IMR-90 (cell line): ENCODE results near the gene CD300LD. TPM values are rescaled to one million over a fixed set of nuclear protein-coding genes. Genes with fewer than 3 reads are reported as not detected.

Experiments
- ATAC-seq: fragments of 200-7000 bp; cut with Tn5 transposase; 2 replicates; pipeline ENCODE4 v1.9.1; 2020; ENCODE audit warnings: low read depth, mild to moderate bottlenecking, moderate library complexity
- BruUV-seq: library from RNA; stranded (reverse); fragments of 400-500 nt; replicated peaks from 2 replicates; lab custom pipeline; 2021; lab: Mats Ljungman, UMichigan
- CTCF ChIA-PET: fragments of 300-600 bp; formaldehyde crosslinking; extraction: SDS; loops from one replicate; lab custom pipeline; 2021; ENCODE audit warnings: antibody characterized with exemption; lab: Yijun Ruan, JAX
- POLR2A ChIA-PET: fragments of 300-600 bp; sonication (Branson Sonifier 250); formaldehyde crosslinking; loops from one replicate; lab custom pipeline; 2022; ENCODE audit warnings: antibody characterized with exemption; ENCODE audit not compliant: unreplicated experiment; lab: Charles Lee
- DNase-seq: peaks from one replicate; pipeline ENCODE4 v3.0.0; 2013
- H2AFZ ChIP-seq: replicated peaks from 2 replicates; pipeline ENCODE3; 2013; ENCODE audit warnings: low read length, mild to moderate bottlenecking; ENCODE audit not compliant: poor library complexity
- H2AK5ac ChIP-seq: 2 replicates; pipeline ENCODE4 v1.6.1; 2013; ENCODE audit warnings: low read depth, low read length, inconsistent platforms
- H2AK9ac ChIP-seq: replicated peaks from 2 replicates; pipeline ENCODE3; 2013; ENCODE audit warnings: mild to moderate bottlenecking, low read depth, low read length, moderate library complexity; ENCODE audit not compliant: poor library complexity
- H2BK120ac ChIP-seq: 2 replicates; pipeline ENCODE4 v1.6.1; 2013; ENCODE audit warnings: low read depth, low read length, inconsistent platforms
- H2BK15ac ChIP-seq: 3 replicates; pipeline ENCODE4 v1.6.1; 2013; ENCODE audit warnings: low read depth, low read length, inconsistent platforms
- H2BK20ac ChIP-seq: 2 replicates; pipeline ENCODE4 v1.6.1; 2013; ENCODE audit warnings: low read depth, mild to moderate bottlenecking, inconsistent platforms, low read length, moderate library complexity
- H2BK5ac ChIP-seq: 2 replicates; pipeline ENCODE4 v1.6.1; 2013; ENCODE audit warnings: mild to moderate bottlenecking, low read depth, low read length, inconsistent platforms; ENCODE audit not compliant: poor library complexity, severe bottlenecking
- H3K14ac ChIP-seq: replicated peaks from 2 replicates; pipeline ENCODE4 v1.6.1; 2013; ENCODE audit warnings: low read depth, low read length, inconsistent platforms
- H3K18ac ChIP-seq: 2 replicates; pipeline ENCODE4 v1.6.1; 2013; ENCODE audit warnings: low read depth, low read length, control low read depth
- H3K23ac ChIP-seq: 2 replicates; pipeline ENCODE4 v1.6.1; 2013; ENCODE audit warnings: low read depth, low read length, inconsistent platforms
- H3K27ac ChIP-seq: 2 replicates; pipeline ENCODE4 v1.5.1; 2013; ENCODE audit warnings: mild to moderate bottlenecking, control low read depth, low read length; ENCODE audit not compliant: insufficient read depth
- H3K27me3 ChIP-seq: 2 replicates; pipeline ENCODE4 v1.6.1; 2013; ENCODE audit warnings: low read length; ENCODE audit not compliant: control insufficient read depth, insufficient read depth
- H3K36me3 ChIP-seq: 2 replicates; pipeline ENCODE4 v1.6.1; 2013; ENCODE audit warnings: low read length, mixed read lengths; ENCODE audit not compliant: control insufficient read depth, insufficient read depth
- H3K4ac ChIP-seq: 2 replicates; pipeline ENCODE4 v1.6.1; 2013; ENCODE audit warnings: low read depth, low read length, inconsistent platforms
- H3K4me1 ChIP-seq: 2 replicates; pipeline ENCODE4 v1.6.1; 2013; ENCODE audit warnings: low read length, mixed read lengths; ENCODE audit not compliant: control insufficient read depth, insufficient read depth
- H3K4me2 ChIP-seq: 2 replicates; pipeline ENCODE4 v1.6.1; 2013; ENCODE audit warnings: low read depth, mild to moderate bottlenecking, control low read depth, low read length, moderate library complexity
- H3K4me3 ChIP-seq: 2 replicates; pipeline ENCODE4 v1.5.1; 2013; ENCODE audit warnings: low read depth, mild to moderate bottlenecking, control low read depth, low read length, moderate library complexity; ENCODE audit not compliant: insufficient read depth
- H3K56ac ChIP-seq: 2 replicates; pipeline ENCODE4 v1.6.1; 2013; ENCODE audit warnings: low read length, inconsistent platforms; ENCODE audit not compliant: insufficient read depth; ENCODE audit errors: extremely low read depth
- H3K79me1 ChIP-seq, 2 experiments: 2 replicates each; pipeline ENCODE4 v1.6.1; 2013; ENCODE audit warnings: low read length in 2 of 2, inconsistent platforms in 1 of 2, low read depth in 1 of 2
- H3K9ac ChIP-seq: 2 replicates; pipeline ENCODE4 v1.6.1; 2013; ENCODE audit warnings: low read depth, low read length, control low read depth
- H3K9me1 ChIP-seq: 2 replicates; pipeline ENCODE4 v1.6.1; 2013; ENCODE audit warnings: low read length, inconsistent platforms; ENCODE audit not compliant: insufficient read depth
- H3K9me3 ChIP-seq: 2 replicates; pipeline ENCODE4 v1.6.1; 2013; ENCODE audit warnings: low read length; ENCODE audit not compliant: control insufficient read depth, insufficient read depth
- H4K20me1 ChIP-seq: 2 replicates; pipeline ENCODE4 v1.6.1; 2013; ENCODE audit warnings: low read length, inconsistent platforms; ENCODE audit not compliant: insufficient read depth
- H4K5ac ChIP-seq: 2 replicates; pipeline ENCODE4 v1.6.1; 2013; ENCODE audit warnings: mild to moderate bottlenecking, low read depth, low read length, control low read depth
- H4K8ac ChIP-seq, 2 experiments: 2 replicates each; pipeline ENCODE4 v1.6.1; 2013; ENCODE audit warnings: low read depth in 2 of 2, low read length in 2 of 2, control low read depth in 1 of 2, inconsistent platforms in 1 of 2
- H4K91ac ChIP-seq: 2 replicates; pipeline ENCODE4 v1.6.1; 2013; ENCODE audit warnings: low read depth, low read length, inconsistent platforms; ENCODE audit not compliant: insufficient read depth
- BHLHE40 ChIP-seq: fragments of 150-350 bp; IDR thresholded peaks from 2 replicates; pipeline ENCODE4 v1.6.1; 2016; ENCODE audit warnings: mild to moderate bottlenecking, low read depth, low read length
- CEBPB ChIP-seq: IDR thresholded peaks from 2 replicates; pipeline ENCODE4 v1.6.1; 2012; ENCODE audit warnings: low read depth, low read length, improper control_type of control experiment
- CHD1 ChIP-seq: IDR thresholded peaks from 2 replicates; pipeline ENCODE4 v1.6.1; 2012; ENCODE audit warnings: low read depth, low read length, improper control_type of control experiment
- MAFK ChIP-seq: IDR thresholded peaks from 2 replicates; pipeline ENCODE4 v1.6.1; 2012; ENCODE audit warnings: low read depth, low read length, improper control_type of control experiment
- MXI1 ChIP-seq: IDR thresholded peaks from 2 replicates; pipeline ENCODE4 v1.6.1; 2012; ENCODE audit warnings: low read depth, mild to moderate bottlenecking, low read length, moderate library complexity, borderline replicate concordance
- NFE2L2 ChIP-seq: fragments of 150-350 bp; IDR thresholded peaks from 2 replicates; pipeline ENCODE4 v1.6.1; 2016; ENCODE audit warnings: low read depth, mild to moderate bottlenecking, low read length
- POLR2A ChIP-seq: IDR thresholded peaks from 2 replicates; pipeline ENCODE4 v1.6.1; 2012; ENCODE audit warnings: mild to moderate bottlenecking, low read depth, low read length
- RAD21 ChIP-seq: IDR thresholded peaks from 2 replicates; pipeline ENCODE4 v1.6.1; 2012; ENCODE audit warnings: low read length, improper control_type of control experiment
- RFX5 ChIP-seq: IDR thresholded peaks from 2 replicates; pipeline ENCODE4 v1.8.0; 2012; ENCODE audit warnings: low read depth, mild to moderate bottlenecking, low read length, moderate library complexity
- SMC3 ChIP-seq: fragments of 150-350 bp; IDR thresholded peaks from 2 replicates; pipeline ENCODE4 v1.6.1; 2016; ENCODE audit warnings: low read depth, mild to moderate bottlenecking, antibody characterized with exemption, low read length, moderate library complexity
- USF2 ChIP-seq: fragments of 150-350 bp; IDR thresholded peaks from 2 replicates; pipeline ENCODE4 v1.6.1; 2017; ENCODE audit warnings: mild to moderate bottlenecking, antibody characterized with exemption, low read length, low read depth
- WGBS, 2 experiments: methylation state at CpG; one replicate each; pipeline versions ENCODE4 v1.1.5 to v1.1.7; 2013; ENCODE audit warnings: missing lambda C conversion rate in 2 of 2; ENCODE audit not compliant: insufficient read length in 1 of 2; ENCODE audit errors: extremely low coverage in 2 of 2; 5-methylcytosine and 5-hydroxymethylcytosine counted together
- dilution Hi-C: fragments of 300-500 bp; cut with HindIII; formaldehyde crosslinking; loops from one replicate; pipeline ENCODE4 v1.14.3; 2018; ENCODE audit warnings: low sequenced_read_pairs; ENCODE audit not compliant: unreplicated experiment
- in situ Hi-C: fragments of 300-500 bp; cut with MboI; formaldehyde crosslinking; loops from 3 replicates; pipeline ENCODE4 v1.14.3; 2019; ENCODE audit warnings: low sequenced_read_pairs, inconsistent platforms, mixed read lengths
- intact Hi-C: fragments of 100-400 bp; cut with micrococcal nuclease; formaldehyde crosslinking; loops from 2 replicates; pipeline ENCODE4 v1.10.0; 2022
- polyA plus RNA-seq, 3 experiments: library from polyadenylated mRNA; depleted of rRNA; stranded (reverse); fragments of >200 nt; gene quantifications; 2 replicates each; pipeline ENCODE4 v1.2.3, GENCODE V29; 2012; ENCODE audit warnings: low replicate concordance in 1 of 3
- total RNA-seq: library from RNA; depleted of rRNA; stranded (reverse); fragments of >200 nt; gene quantifications from 2 replicates; pipeline ENCODE4 v1.2.3, GENCODE V29; 2012

CD300LD gene
- total and polyA plus RNA-seq, 2 of the 4 experiments (the other 2 are of a cell fraction) = not detected

DNA sequence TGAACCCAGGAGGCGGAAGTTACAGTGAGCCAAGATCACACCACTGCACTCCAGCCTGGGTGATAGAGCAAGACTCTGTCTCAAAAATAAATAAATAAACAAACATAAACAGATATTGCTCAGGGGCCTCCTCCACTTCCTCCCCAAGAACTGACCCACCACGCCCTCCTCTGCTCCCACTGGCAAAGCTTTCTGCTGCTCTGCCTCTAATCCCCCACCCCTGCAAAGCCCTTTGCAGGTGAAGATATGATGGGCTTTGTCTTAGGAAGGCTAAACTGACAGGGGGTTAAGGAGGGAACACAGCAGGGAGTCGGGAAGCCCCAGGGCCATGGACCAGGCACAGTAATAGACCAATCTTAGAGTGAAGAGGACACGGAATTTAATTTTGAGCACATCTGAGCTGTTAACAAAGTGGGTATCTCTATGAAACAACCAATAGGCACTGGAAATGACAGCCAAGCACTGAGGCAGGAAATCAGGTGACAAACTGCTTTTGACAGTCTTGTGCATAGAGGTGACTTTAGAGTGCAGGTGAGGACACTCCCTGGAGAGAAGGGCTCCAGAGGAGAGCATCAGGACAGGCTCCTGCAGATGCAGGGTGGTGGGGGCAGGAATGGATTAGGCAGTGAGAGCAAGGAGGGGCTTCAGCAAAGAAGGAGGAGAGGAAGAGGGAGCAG lies 6.4 kb upstream of the CD300LD start:
- Histone ChIP-seq H4K5ac (no peak overlapping the region), H3K9me3 (peaks cover 3% of the 10 kb centered on the region; the same call in 1 of the 2 replicates), H3K27ac (no peak overlapping the region), H3K18ac (no peak overlapping the region), H3K4me2 (no peak overlapping the region), H3K14ac (no peak overlapping the region), H3K9ac (no peak overlapping the region), H3K79me1 (no peaks in the 10 kb centered on the region), H3K27me3 (no peaks in the 10 kb centered on the region), H2AFZ (no peak overlapping the region), H3K36me3 (no peaks in the 10 kb centered on the region), H3K4me1 (no peaks in the 10 kb centered on the region), H2BK5ac (no peak overlapping the region), H2BK120ac (no peak overlapping the region), H4K20me1 (no peaks in the 10 kb centered on the region), H4K91ac (no peak overlapping the region), H3K4ac (no peak overlapping the region), H2BK20ac (no peak overlapping the region), H2BK15ac (no peak overlapping the region), H3K56ac (no peak overlapping the region), H4K8ac (no peak overlapping the region), H3K4me3 (no peak overlapping the region), H2AK9ac (no peak overlapping the region), H2AK5ac (no peak overlapping the region), H3K9me1 (no peaks in the 10 kb centered on the region), H3K23ac (no peak overlapping the region)
- POLR2A ChIA-PET = no interaction called here
- TF ChIP-seq NFE2L2 = no peak
- no peak for TF ChIP-seq MXI1
- TF ChIP-seq RFX5 = no peak
- no peak for TF ChIP-seq POLR2A
- no peak for TF ChIP-seq MAFK
- no peak for TF ChIP-seq SMC3
- TF ChIP-seq BHLHE40 = no peak
- TF ChIP-seq CEBPB = no peak
- no peak for TF ChIP-seq USF2
- no peak for TF ChIP-seq CHD1
- TF ChIP-seq RAD21 = no peak
- DNase-seq (no peak), ATAC-seq (no peak)
- in situ Hi-C loops (no loop called here), intact Hi-C loops (no loop called here), dilution Hi-C loops (no loop called here)
- CTCF ChIA-PET = no interaction called here
- no TSS peak for BruUV-seq
- 25% methylated on average over 2 of the region's 4 CpGs; no CpG with 5 or more reads in 1 of the 2 experiments for WGBS, 2 experiments
